Measurements from ENCODE around the gene SLC39A11.

SLC39A11 gene

DNA sequence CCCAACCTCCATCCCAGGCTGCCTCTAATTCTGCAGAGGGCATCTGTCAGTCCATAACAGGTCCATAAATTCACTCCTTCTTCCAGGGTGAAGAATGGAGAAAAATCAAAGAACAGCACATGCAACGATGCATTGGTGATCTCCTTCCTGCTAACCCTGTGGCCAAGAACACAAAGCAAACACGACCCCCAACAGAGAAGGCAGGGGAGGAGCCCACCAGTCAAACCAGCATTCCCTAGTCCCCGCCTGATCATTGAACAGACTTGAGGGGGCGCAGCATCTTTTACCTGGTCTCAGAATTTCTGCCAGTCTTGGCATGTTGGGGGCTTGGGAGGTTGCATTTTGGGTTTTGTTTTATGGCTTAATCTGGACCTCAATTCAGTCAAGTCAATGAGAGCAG lies 476.0 kb downstream of the SLC39A11 start:
- Histone ChIP-seq H3K9ac (ENCODE audit: low read length) (no peak overlapping the region), H3K23ac (ENCODE audit: low read length) (no peak overlapping the region), H3K4me3 (ENCODE audit: low read depth, low read length) (no peak overlapping the region), H3K9me3 (ENCODE audit: insufficient read depth, low read depth, low read length) (no peaks in the 10 kb centered on the region), H4K91ac (ENCODE audit: low read depth, low read length) (no peak overlapping the region), H2BK5ac (ENCODE audit: low read depth, low read length, poor library complexity) (no peak overlapping the region), H3K79me1 (ENCODE audit: low read length) (no peaks in the 10 kb centered on the region), H3K18ac (ENCODE audit: low read length) (no peak overlapping the region), H3K27me3 (ENCODE audit: insufficient read depth, low read length) (no peaks in the 10 kb centered on the region), H2BK12ac (ENCODE audit: low read length) (no peak overlapping the region), H3K79me2 (ENCODE audit: control insufficient read depth, insufficient read depth, low read length, poor library complexity) (no peaks in the 10 kb centered on the region), H4K8ac (ENCODE audit: low read depth, low read length) (no peak overlapping the region), H3K14ac (ENCODE audit: low read length) (no peak overlapping the region), H3K4me2 (ENCODE audit: low read length) (no peak overlapping the region), H2AK5ac (ENCODE audit: low read length) (no peak overlapping the region), H3K4me1 (ENCODE audit: control insufficient read depth in 1 of 2, insufficient read depth in 2 of 2, low read length in 2 of 2) (peaks cover 9 to 10% of the 10 kb centered on the region in 2 experiments), H3K36me3 (ENCODE audit: control insufficient read depth in 1 of 2, insufficient read depth in 2 of 2, low read length in 2 of 2) (no peaks in the 10 kb centered on the region), H3K4ac (ENCODE audit: low read depth, low read length) (no peak overlapping the region), H4K12ac (ENCODE audit: low read depth, low read length) (no peak overlapping the region), H3K27ac (ENCODE audit: low read depth, low read length) (no peak overlapping the region), H2BK120ac (ENCODE audit: insufficient read depth, low read length, poor library complexity) (no peak overlapping the region), H2AFZ (ENCODE audit: insufficient read depth, low read length, poor library complexity) (no peak overlapping the region)
- DNase-seq: no peak
- WGBS (ENCODE audit: extremely low coverage, insufficient coverage, insufficient read length): no CpG with 5 or more reads among the region's 4 CpGs

DNA sequence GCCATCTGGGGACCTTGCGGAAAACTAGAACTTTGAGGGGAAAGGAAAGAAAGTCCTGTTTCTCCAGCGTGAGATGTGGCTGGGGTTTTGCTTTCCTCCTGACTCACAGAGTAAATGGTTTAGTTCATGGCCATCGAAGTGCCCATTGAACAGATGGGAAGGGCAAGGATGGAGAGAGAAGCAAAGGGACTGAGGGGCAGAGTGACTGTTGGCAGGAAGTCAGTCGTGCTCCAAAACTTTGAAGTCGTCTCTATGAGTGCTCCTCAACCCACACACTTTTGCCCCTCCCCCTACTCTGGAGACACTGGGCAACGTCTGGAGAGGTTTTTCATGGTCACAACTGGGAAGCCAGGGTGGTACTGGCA lies 476.9 kb downstream of the SLC39A11 start:
- no peak overlapping the region for H2AK5ac ChIP-seq (ENCODE audit: low read length)
- H2BK12ac ChIP-seq (ENCODE audit: low read length): no peak overlapping the region
- H3K36me3 ChIP-seq (ENCODE audit: control insufficient read depth in 1 of 2, insufficient read depth in 2 of 2, low read length in 2 of 2): no peaks in the 10 kb centered on the region
- no peak overlapping the region for H2AFZ ChIP-seq (ENCODE audit: insufficient read depth, low read length, poor library complexity)
- H3K27ac ChIP-seq (ENCODE audit: low read depth, low read length): no peak overlapping the region
- H3K9me3 ChIP-seq (ENCODE audit: insufficient read depth, low read depth, low read length): no peaks in the 10 kb centered on the region
- no peak overlapping the region for H2BK5ac ChIP-seq (ENCODE audit: low read depth, low read length, poor library complexity)
- no CpG with 5 or more reads among the region's 6 CpGs for WGBS (ENCODE audit: extremely low coverage, insufficient coverage, insufficient read length)
- no peak overlapping the region for H4K12ac ChIP-seq (ENCODE audit: low read depth, low read length)
- no peaks in the 10 kb centered on the region for H3K79me1 ChIP-seq (ENCODE audit: low read length)
- no peak overlapping the region for H2BK120ac ChIP-seq (ENCODE audit: insufficient read depth, low read length, poor library complexity)
- DNase-seq: no peak
- H3K4ac ChIP-seq (ENCODE audit: low read depth, low read length): no peak overlapping the region
- no peaks in the 10 kb centered on the region for H3K27me3 ChIP-seq (ENCODE audit: insufficient read depth, low read length)
- H3K9ac ChIP-seq (ENCODE audit: low read length): no peak overlapping the region
- H3K4me3 ChIP-seq (ENCODE audit: low read depth, low read length): no peak overlapping the region
- H4K91ac ChIP-seq (ENCODE audit: low read depth, low read length): no peak overlapping the region
- no peak overlapping the region for H3K18ac ChIP-seq (ENCODE audit: low read length)
- no peak overlapping the region for H3K14ac ChIP-seq (ENCODE audit: low read length)
- no peaks in the 10 kb centered on the region for H3K79me2 ChIP-seq (ENCODE audit: control insufficient read depth, insufficient read depth, low read length, poor library complexity)
- no peak overlapping the region for H3K23ac ChIP-seq (ENCODE audit: low read length)
- H3K4me1 ChIP-seq (ENCODE audit: control insufficient read depth in 1 of 2, insufficient read depth in 2 of 2, low read length in 2 of 2): peaks cover 9 to 10% of the 10 kb centered on the region in 2 experiments
- no peak overlapping the region for H4K8ac ChIP-seq (ENCODE audit: low read depth, low read length)
- no peak overlapping the region for H3K4me2 ChIP-seq (ENCODE audit: low read length)

DNA sequence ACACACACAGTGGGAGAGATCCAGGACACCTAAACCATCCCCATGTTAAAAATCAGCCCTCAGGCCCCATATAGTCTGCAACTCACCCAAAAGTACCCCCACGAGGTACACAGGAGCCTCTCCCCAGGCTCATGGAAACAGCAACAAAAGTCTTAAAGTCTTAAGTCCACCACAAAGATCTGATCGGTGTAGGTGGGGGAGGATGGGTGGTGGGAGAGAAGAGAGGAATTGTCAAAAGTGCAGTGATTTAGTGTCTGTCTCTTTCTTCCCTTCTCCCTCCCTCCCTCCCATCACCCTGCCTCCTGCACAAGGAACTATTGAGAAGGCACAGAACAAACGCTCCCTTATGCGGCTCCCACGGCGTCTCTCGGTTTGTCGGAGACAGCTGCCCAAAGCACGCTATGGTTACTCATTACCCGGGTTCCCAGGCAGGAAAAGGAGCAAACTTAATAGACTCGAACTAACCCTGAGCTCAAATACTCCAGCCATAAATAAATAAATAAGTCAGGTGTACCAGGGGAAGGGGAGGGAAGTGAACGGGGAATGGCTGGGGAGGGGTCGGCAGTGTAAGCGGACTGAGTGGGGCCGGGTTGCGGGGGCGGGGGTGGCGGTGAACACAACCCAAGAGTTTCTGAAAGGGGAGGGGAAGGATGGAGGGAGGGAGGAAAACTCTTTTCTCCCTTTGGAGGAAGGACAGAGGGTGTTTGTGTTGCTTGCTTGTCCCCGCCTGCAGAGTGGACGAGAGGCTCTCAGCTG lies 477.4 kb downstream of the SLC39A11 start:
- Histone ChIP-seq H3K14ac (ENCODE audit: low read length) (no peak overlapping the region), H3K36me3 (ENCODE audit: control insufficient read depth in 1 of 2, insufficient read depth in 2 of 2, low read length in 2 of 2) (no peaks in the 10 kb centered on the region), H3K79me2 (ENCODE audit: control insufficient read depth, insufficient read depth, low read length, poor library complexity) (no peaks in the 10 kb centered on the region), H2BK12ac (ENCODE audit: low read length) (no peak overlapping the region), H3K27ac (ENCODE audit: low read depth, low read length) (no peak overlapping the region), H3K18ac (ENCODE audit: low read length) (no peak overlapping the region), H4K91ac (ENCODE audit: low read depth, low read length) (no peak overlapping the region), H3K9ac (ENCODE audit: low read length) (no peak overlapping the region), H3K4me2 (ENCODE audit: low read length) (no peak overlapping the region), H2AFZ (ENCODE audit: insufficient read depth, low read length, poor library complexity) (no peak overlapping the region), H3K79me1 (ENCODE audit: low read length) (no peaks in the 10 kb centered on the region), H3K4me3 (ENCODE audit: low read depth, low read length) (no peak overlapping the region), H3K4me1 (ENCODE audit: control insufficient read depth in 1 of 2, insufficient read depth in 2 of 2, low read length in 2 of 2) (peaks cover 9 to 10% of the 10 kb centered on the region in 2 experiments), H3K23ac (ENCODE audit: low read length) (no peak overlapping the region), H3K27me3 (ENCODE audit: insufficient read depth, low read length) (no peaks in the 10 kb centered on the region), H4K8ac (ENCODE audit: low read depth, low read length) (no peak overlapping the region), H3K4ac (ENCODE audit: low read depth, low read length) (no peak overlapping the region), H3K9me3 (ENCODE audit: insufficient read depth, low read depth, low read length) (no peaks in the 10 kb centered on the region), H4K12ac (ENCODE audit: low read depth, low read length) (no peak overlapping the region), H2BK5ac (ENCODE audit: low read depth, low read length, poor library complexity) (no peak overlapping the region), H2BK120ac (ENCODE audit: insufficient read depth, low read length, poor library complexity) (no peak overlapping the region), H2AK5ac (ENCODE audit: low read length) (no peak overlapping the region)
- DNase-seq: no peak
- no CpG with 5 or more reads among the region's 20 CpGs for WGBS (ENCODE audit: extremely low coverage, insufficient coverage, insufficient read length)

DNA sequence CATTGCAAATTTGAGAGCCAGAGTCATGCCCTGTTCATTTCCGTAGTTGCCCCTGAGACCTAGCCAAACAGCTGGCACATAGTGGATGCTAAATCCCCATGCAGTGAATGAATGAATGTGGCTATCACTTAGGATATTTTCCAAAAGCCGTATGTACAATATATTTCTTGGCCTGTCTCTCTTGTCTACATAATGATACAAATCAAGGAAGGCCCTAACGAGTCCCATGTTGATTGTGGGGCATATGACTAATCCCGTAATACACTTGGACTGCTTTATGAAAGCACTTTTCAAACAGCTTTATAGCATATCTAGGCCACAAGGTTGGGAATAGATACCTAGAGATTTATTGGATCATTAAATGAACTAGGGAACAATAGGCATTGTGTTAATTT lies 478.0 kb downstream of the SLC39A11 start:
- Histone ChIP-seq H3K9ac (ENCODE audit: low read length) (no peak overlapping the region), H3K79me1 (ENCODE audit: low read length) (no peaks in the 10 kb centered on the region), H3K18ac (ENCODE audit: low read length) (no peak overlapping the region)

More for the DNA sequence above, 478.0 kb downstream of the SLC39A11 start:
- Histone ChIP-seq H3K4me3 (ENCODE audit: low read depth, low read length) (no peak overlapping the region), H3K36me3 (ENCODE audit: control insufficient read depth in 1 of 2, insufficient read depth in 2 of 2, low read length in 2 of 2) (no peaks in the 10 kb centered on the region), H2BK120ac (ENCODE audit: insufficient read depth, low read length, poor library complexity) (no peak overlapping the region), H4K91ac (ENCODE audit: low read depth, low read length) (no peak overlapping the region), H3K4me2 (ENCODE audit: low read length) (no peak overlapping the region), H3K14ac (ENCODE audit: low read length) (no peak overlapping the region), H3K79me2 (ENCODE audit: control insufficient read depth, insufficient read depth, low read length, poor library complexity) (no peaks in the 10 kb centered on the region), H4K12ac (ENCODE audit: low read depth, low read length) (no peak overlapping the region), H3K27ac (ENCODE audit: low read depth, low read length) (no peak overlapping the region), H2AK5ac (ENCODE audit: low read length) (no peak overlapping the region), H2BK12ac (ENCODE audit: low read length) (no peak overlapping the region), H4K8ac (ENCODE audit: low read depth, low read length) (no peak overlapping the region), H3K4me1 (ENCODE audit: control insufficient read depth in 1 of 2, insufficient read depth in 2 of 2, low read length in 2 of 2) (peaks cover 9 to 10% of the 10 kb centered on the region in 2 experiments), H3K9me3 (ENCODE audit: insufficient read depth, low read depth, low read length) (no peaks in the 10 kb centered on the region), H3K27me3 (ENCODE audit: insufficient read depth, low read length) (no peaks in the 10 kb centered on the region), H2AFZ (ENCODE audit: insufficient read depth, low read length, poor library complexity) (no peak overlapping the region), H3K23ac (ENCODE audit: low read length) (no peak overlapping the region), H2BK5ac (ENCODE audit: low read depth, low read length, poor library complexity) (no peak overlapping the region), H3K4ac (ENCODE audit: low read depth, low read length) (no peak overlapping the region)
- no peak for DNase-seq
- WGBS (ENCODE audit: extremely low coverage, insufficient coverage, insufficient read length): no CpG with 5 or more reads among the region's 4 CpGs

Data from trophoblast cell (in vitro differentiated cells and primary cell).